AG04449 (cell line): ENCODE measurements around the gene MUSTN1.

Experiments used
- CTCF ChIA-PET: fragments of 350-600 bp; formaldehyde crosslinking; extraction: SDS; loops from one replicate; lab custom pipeline; 2021; ENCODE audit warnings: antibody characterized with exemption; lab: Yijun Ruan, JAX
- POLR2A ChIA-PET: fragments of 400-600, 350-600 bp; formaldehyde crosslinking; extraction: SDS; loops from one replicate; lab custom pipeline; 2020; ENCODE audit warnings: antibody characterized with exemption, inconsistent platforms; lab: Yijun Ruan, JAX
- DNase-seq: peaks from one replicate; pipeline ENCODE4 v3.0.0-alpha.2; 2010; ENCODE audit warnings: low read depth, low spot score
- H3K4me3 ChIP-seq: 2 replicates; pipeline ENCODE4 v1.5.1; 2011; ENCODE audit warnings: low read depth, mild to moderate bottlenecking, control low read depth, low read length
- TF ChIP-seq, protein P1 (sequence below): IDR thresholded peaks from one replicate; pipeline ENCODE4 v1.5.1; 2011; ENCODE audit warnings: mild to moderate bottlenecking, moderate library complexity, low read length, control low read depth, inconsistent platforms; ENCODE audit not compliant: insufficient read depth; ENCODE audit errors: missing control alignments

Gene MUSTN1

DNA sequence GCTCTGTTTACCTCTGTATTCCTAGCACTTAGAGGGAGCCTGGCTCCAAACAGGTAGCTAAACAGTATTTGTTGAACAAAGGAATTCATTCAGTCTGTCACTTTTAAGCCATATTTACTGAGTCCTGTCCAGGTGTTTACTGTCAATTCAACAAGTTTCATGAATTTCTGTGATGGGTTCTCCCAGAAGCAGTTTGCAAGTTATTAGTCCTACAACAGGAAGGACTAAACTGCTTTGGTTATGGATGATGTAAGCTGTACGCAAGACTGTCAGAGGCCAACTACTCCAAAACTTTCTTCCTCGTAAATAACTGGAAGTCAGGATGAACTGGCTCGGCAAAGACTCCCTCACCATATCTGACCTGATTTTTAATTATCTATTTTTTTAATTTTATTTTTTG, 37.4 kb upstream of the MUSTN1 start:
- no peak overlapping the region for H3K4me3 ChIP-seq
- CTCF ChIA-PET: interaction anchor here (1.2 kb wide), 1 partner anchor 11 kb away, joined by 3 read pairs; no protein-coding TSS in a partner anchor
- DNase-seq: no peak
- POLR2A ChIA-PET: no interaction called here
- TF ChIP-seq, protein P1, sequence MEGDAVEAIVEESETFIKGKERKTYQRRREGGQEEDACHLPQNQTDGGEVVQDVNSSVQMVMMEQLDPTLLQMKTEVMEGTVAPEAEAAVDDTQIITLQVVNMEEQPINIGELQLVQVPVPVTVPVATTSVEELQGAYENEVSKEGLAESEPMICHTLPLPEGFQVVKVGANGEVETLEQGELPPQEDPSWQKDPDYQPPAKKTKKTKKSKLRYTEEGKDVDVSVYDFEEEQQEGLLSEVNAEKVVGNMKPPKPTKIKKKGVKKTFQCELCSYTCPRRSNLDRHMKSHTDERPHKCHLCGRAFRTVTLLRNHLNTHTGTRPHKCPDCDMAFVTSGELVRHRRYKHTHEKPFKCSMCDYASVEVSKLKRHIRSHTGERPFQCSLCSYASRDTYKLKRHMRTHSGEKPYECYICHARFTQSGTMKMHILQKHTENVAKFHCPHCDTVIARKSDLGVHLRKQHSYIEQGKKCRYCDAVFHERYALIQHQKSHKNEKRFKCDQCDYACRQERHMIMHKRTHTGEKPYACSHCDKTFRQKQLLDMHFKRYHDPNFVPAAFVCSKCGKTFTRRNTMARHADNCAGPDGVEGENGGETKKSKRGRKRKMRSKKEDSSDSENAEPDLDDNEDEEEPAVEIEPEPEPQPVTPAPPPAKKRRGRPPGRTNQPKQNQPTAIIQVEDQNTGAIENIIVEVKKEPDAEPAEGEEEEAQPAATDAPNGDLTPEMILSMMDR: no peak

DNA sequence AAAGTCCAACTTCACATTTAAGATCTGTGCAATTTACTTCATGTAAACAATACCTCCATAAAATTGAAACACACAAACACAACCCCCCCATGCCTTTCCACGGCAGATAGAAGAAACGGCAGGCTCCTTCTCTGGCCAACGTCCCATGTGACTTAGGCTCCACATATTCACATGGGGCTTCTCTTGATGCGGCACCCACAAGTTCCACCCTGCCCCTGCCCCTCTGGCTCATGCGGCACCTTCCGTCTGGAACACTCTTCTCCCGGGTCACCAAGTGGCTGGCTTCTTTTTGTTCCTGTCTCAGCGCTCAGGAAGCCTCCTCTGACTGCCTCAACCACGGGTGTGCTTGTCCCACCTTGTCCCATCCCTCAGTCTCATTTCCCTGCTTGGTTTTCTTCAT, 36.9 kb upstream of the MUSTN1 start:
- no peak for DNase-seq
- ChIA-PET POLR2A (no interaction called here), CTCF (no interaction called here)
- TF ChIP-seq, protein P1: no peak
- no peak overlapping the region for H3K4me3 ChIP-seq

DNA sequence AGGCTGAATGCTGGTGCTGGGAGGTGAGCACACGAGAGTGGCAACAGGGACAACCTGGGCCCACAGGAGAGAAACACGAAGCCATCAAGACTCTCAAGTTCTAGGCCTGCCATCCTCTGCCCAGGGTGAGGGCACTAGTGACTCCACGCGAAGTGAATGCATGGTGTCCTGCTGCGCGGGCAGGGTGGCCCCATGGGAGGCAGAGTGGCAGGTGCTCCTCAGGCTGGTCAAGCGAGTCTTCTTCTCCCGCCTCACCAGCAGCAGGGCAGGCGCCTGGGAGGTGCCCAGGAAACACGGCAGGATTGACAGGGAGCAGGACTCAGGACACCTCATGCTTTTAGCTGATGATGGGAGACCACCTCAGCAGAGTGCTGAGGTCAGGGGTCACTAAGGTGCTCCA, 35.7 kb upstream of the MUSTN1 start:
- ChIA-PET CTCF (no interaction called here), POLR2A (no interaction called here)
- TF ChIP-seq, protein P1: no peak
- no peak for DNase-seq
- H3K4me3 ChIP-seq: no peak overlapping the region

DNA sequence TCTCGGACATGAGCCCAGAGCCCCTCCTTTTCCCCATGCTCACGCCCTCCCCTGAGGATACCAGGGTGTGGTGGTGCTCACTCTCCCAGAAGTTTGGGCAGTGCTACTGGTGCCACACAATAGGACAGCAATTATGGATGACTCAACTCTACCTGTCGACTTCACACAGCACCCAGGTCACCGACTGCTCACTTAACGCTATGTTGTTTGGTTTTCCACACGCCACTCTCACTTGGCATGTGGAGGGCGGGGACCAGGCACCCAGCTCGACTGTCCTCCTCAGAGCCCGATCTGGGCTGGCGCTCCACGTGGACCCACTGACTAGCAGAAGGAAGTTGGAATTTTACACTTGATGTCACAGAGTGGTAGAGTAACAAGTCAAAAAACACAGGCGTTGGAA, 31.6 kb upstream of the MUSTN1 start:
- no peak for DNase-seq
- TF ChIP-seq, protein P1: no peak
- POLR2A ChIA-PET: no interaction called here
- CTCF ChIA-PET: no interaction called here
- H3K4me3 ChIP-seq: no peak overlapping the region

DNA sequence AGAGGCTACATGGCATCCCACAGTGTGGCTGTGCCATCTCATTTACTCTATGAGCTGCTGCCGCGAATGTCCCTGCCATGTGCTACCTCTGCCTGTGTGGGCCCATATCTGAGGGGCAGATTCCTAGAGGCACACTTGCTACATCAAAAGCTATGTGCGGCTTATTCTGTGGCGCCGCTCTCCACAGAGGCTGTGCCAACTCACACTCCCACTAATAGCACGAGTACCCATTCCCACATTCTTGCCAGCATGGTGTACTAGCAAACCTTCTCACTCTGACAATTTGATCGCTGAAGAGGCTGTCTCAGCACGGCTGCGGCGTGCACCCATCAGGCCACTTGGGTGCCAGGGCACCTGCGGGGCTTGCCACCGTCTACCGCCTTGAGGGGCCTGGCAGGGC, 31.2 kb upstream of the MUSTN1 start:
- POLR2A ChIA-PET: no interaction called here
- H3K4me3 ChIP-seq: no peak overlapping the region
- CTCF ChIA-PET: no interaction called here
- DNase-seq: no peak
- TF ChIP-seq, protein P1: no peak

DNA sequence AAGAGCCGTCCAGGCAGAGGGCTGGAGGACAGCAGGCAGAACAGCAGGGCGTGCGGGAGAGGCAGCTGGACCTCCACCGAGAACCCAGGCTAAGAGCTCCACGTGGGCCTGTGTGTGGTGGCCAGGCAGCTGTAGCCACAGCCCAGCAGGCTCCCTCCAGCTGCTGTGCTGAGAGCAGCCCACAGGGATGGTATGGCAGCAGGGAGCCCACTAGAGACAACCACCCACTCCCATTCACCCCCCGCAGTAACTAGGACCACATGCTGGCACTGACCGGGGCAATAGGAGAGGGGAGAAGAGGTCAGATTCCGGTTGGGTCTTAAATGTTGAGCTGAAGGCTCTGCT, 25.6 kb upstream of the MUSTN1 start:
- DNase-seq: no peak
- H3K4me3 ChIP-seq: no peak overlapping the region
- TF ChIP-seq, protein P1: no peak
- POLR2A ChIA-PET: no interaction called here
- CTCF ChIA-PET: no interaction called here
